ENCODE measurements around the gene KDM5C. TPM values are rescaled to one million over a fixed set of nuclear protein-coding genes. Genes with fewer than 3 reads are reported as not detected.
"Not testable (repeated sequence)": the region's sequence is repeated elsewhere in the genome, so short reads cannot be mapped to it uniquely, and the experiment has no call there.

The KDM5C gene
- polyA plus RNA-seq, 1 donor = 51.1 TPM

DNA sequence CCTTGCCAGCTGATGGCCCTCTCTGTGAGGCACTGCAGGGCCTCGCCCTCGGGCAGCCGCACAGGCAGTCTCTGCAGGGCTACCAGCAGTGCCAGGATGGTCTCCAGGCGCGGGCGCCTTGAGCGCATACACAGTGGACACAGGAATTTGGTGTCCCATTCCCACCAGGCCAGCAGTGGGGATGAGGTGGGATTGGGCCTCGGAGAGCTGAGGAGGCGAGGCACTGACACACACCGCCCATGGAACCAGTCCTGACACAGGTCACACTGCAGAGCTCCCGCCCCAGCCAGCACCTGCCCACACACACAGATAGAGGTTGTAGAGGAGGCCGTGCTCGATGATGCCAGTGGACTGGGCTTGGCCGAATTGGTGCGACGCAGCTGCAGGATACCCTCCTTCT is 30.7 kb downstream of the KDM5C start:
- Histone ChIP-seq H3K27me3 (ENCODE audit: control insufficient read depth, insufficient read depth, low read length) (no peaks in the 10 kb centered on the region), H3K4me1 (ENCODE audit: control insufficient read depth, insufficient read depth, low read length) (no peaks in the 10 kb centered on the region), H3K4me3 (ENCODE audit: low read length) (no peak overlapping the region), H3K36me3 (ENCODE audit: control insufficient read depth, insufficient read depth, low read length) (peaks cover 59% of the 10 kb centered on the region), H3K27ac (ENCODE audit: low read length) (no peak overlapping the region), H3K9me3 (ENCODE audit: control insufficient read depth, low read depth, low read length) (no peaks in the 10 kb centered on the region)
- no CpG with 5 or more reads among the region's 16 CpGs for WGBS (ENCODE audit: insufficient coverage, low lambda C conversion rate)
- no peak for DNase-seq

GRCh38 chrX:53193093-53193492 is 31.9 kb downstream of the KDM5C start:
- peaks cover 47% of the 10 kb centered on the region for H3K36me3 ChIP-seq (ENCODE audit: control insufficient read depth, insufficient read depth, low read length)

DNA sequence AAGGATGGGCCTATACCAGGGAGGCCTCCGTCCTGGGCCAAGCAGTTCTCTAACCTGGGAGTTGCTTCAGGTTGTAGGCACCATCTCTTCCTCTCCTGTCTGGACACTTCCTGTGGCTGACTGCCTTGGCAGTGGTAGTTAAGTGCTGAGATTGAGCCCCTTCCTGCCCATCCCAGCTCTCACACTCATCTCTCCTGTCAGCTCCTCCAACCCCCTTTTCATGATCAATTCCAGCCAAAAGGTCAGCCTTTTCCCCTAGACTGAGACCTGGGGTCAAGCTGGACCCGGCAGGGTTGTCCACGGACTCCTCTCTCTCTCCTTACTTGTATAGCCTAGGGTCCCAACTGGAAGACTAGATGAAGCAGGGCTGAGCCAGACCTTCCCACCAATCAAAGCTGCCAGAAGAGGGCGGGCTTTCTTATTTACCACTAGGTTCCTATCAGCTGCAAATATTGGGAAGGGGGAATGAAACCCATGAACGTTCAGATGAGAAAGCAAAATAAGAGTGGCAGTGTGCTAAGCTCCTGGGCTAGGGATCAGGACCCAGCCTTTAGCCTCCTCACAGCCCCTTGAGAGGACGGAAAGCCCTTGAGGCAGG is 34.5 kb downstream of the KDM5C start:
- Histone ChIP-seq H3K4me1 (ENCODE audit: control insufficient read depth, insufficient read depth, low read length) (no peaks in the 10 kb centered on the region), H3K27ac (ENCODE audit: low read length) (no peak overlapping the region), H3K4me3 (ENCODE audit: low read length) (no peak overlapping the region), H3K36me3 (ENCODE audit: control insufficient read depth, insufficient read depth, low read length) (peaks cover 23% of the 10 kb centered on the region), H3K27me3 (ENCODE audit: control insufficient read depth, insufficient read depth, low read length) (no peaks in the 10 kb centered on the region), H3K9me3 (ENCODE audit: control insufficient read depth, low read depth, low read length) (no peaks in the 10 kb centered on the region)
- peak in 1 of 2 donors; percentile 3 for DNase-seq
- WGBS (ENCODE audit: insufficient coverage, low lambda C conversion rate) = no CpG with 5 or more reads among the region's 6 CpGs

More at GRCh38 chrX:53193093-53193492, 31.9 kb downstream of the KDM5C start:
- Histone ChIP-seq H3K4me3 (ENCODE audit: low read length) (no peak overlapping the region), H3K27me3 (ENCODE audit: control insufficient read depth, insufficient read depth, low read length) (no peaks in the 10 kb centered on the region), H3K27ac (ENCODE audit: low read length) (no peak overlapping the region), H3K9me3 (ENCODE audit: control insufficient read depth, low read depth, low read length) (no peaks in the 10 kb centered on the region), H3K4me1 (ENCODE audit: control insufficient read depth, insufficient read depth, low read length) (no peaks in the 10 kb centered on the region)
- WGBS (ENCODE audit: insufficient coverage, low lambda C conversion rate) = no CpG with 5 or more reads among the region's 16 CpGs
- DNase-seq = no peak

DNA sequence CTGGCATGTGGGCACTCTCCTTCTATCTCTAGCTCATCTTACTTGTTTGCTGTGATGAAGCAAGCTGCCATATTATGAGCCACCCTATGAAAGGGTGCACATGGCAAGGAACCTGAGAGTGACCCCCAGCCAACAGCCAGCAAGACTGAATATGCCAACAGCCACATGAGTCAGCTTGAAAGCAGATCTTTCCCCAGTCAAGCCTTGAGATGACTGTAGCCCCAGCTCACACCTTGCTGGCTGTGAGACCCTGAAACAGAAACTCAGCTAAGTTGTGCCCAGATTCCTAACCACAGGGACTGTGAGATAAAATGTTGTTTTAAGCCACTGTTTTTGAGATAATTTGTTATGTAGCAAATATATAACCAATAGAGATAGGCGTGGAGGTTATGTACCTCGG is 36.2 kb downstream of the KDM5C start:
- Histone ChIP-seq H3K27ac (ENCODE audit: low read length) (no peak overlapping the region), H3K36me3 (ENCODE audit: control insufficient read depth, insufficient read depth, low read length) (peaks cover 8% of the 10 kb centered on the region), H3K9me3 (ENCODE audit: control insufficient read depth, low read depth, low read length) (no peaks in the 10 kb centered on the region), H3K4me3 (ENCODE audit: low read length) (no peak overlapping the region), H3K4me1 (ENCODE audit: control insufficient read depth, insufficient read depth, low read length) (no peaks in the 10 kb centered on the region), H3K27me3 (ENCODE audit: control insufficient read depth, insufficient read depth, low read length) (no peaks in the 10 kb centered on the region)
- whole genome bisulfite sequencing (ENCODE audit: insufficient coverage, low lambda C conversion rate) = no CpG with 5 or more reads among the region's 2 CpGs
- DNase-seq = no peak

DNA sequence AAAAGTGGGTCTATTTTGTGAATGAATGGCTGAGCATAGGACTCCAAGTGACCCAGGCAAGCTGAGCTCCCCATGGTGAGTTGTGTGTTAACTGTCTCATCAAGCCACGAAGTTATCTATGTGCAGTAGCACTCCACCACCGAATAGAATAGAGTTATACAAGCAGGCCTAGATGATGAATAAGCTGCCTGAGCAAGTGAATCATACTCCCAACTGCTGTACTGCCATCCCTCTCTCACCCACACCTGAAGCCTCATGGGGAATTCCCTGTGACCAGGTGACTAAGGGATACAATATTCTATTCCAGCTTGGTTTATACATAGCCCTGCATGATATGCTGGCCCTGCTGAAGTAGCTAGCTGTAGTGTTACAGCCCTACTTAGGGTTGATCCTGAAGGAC is 38.7 kb downstream of the KDM5C start:
- H3K4me3 ChIP-seq (ENCODE audit: low read length) = no peak overlapping the region
- no peak for DNase-seq
- no peaks in the 10 kb centered on the region for H3K36me3 ChIP-seq (ENCODE audit: control insufficient read depth, insufficient read depth, low read length)
- H3K27me3 ChIP-seq (ENCODE audit: control insufficient read depth, insufficient read depth, low read length) = no peaks in the 10 kb centered on the region
- no peak overlapping the region for H3K27ac ChIP-seq (ENCODE audit: low read length)
- H3K4me1 ChIP-seq (ENCODE audit: control insufficient read depth, insufficient read depth, low read length) = no peaks in the 10 kb centered on the region
- no CpG with 5 or more reads among the region's 2 CpGs for WGBS (ENCODE audit: insufficient coverage, low lambda C conversion rate)
- no peaks in the 10 kb centered on the region for H3K9me3 ChIP-seq (ENCODE audit: control insufficient read depth, low read depth, low read length)

GRCh38 chrX:53184836-53185235 is 40.2 kb downstream of the KDM5C start:
- Histone ChIP-seq H3K4me3 (ENCODE audit: low read length) (no peak overlapping the region), H3K27ac (ENCODE audit: low read length) (no peak overlapping the region), H3K36me3 (ENCODE audit: control insufficient read depth, insufficient read depth, low read length) (no peaks in the 10 kb centered on the region), H3K27me3 (ENCODE audit: control insufficient read depth, insufficient read depth, low read length) (no peaks in the 10 kb centered on the region), H3K4me1 (ENCODE audit: control insufficient read depth, insufficient read depth, low read length) (no peaks in the 10 kb centered on the region), H3K9me3 (ENCODE audit: control insufficient read depth, low read depth, low read length) (no peaks in the 10 kb centered on the region)
- no CpG with 5 or more reads among the region's 2 CpGs for WGBS (ENCODE audit: insufficient coverage, low lambda C conversion rate)
- DNase-seq = no peak

- no peak for DNase-seq
- H3K9me3 ChIP-seq (ENCODE audit: control insufficient read depth, low read depth, low read length) = no peaks in the 10 kb centered on the region
- H3K4me3 ChIP-seq (ENCODE audit: low read length) = no peak overlapping the region
- no CpG with 5 or more reads among the region's 7 CpGs for WGBS (ENCODE audit: insufficient coverage, low lambda C conversion rate)
- H3K4me1 ChIP-seq (ENCODE audit: control insufficient read depth, insufficient read depth, low read length) = no peaks in the 10 kb centered on the region
- H3K36me3 ChIP-seq (ENCODE audit: control insufficient read depth, insufficient read depth, low read length) = no peaks in the 10 kb centered on the region
- no peak overlapping the region for H3K27ac ChIP-seq (ENCODE audit: low read length)
- H3K27me3 ChIP-seq (ENCODE audit: control insufficient read depth, insufficient read depth, low read length) = no peaks in the 10 kb centered on the region
Measured at GRCh38 chrX:53171356-53171755, 53.7 kb downstream of the KDM5C start.

GRCh38 chrX:53166103-53166502 is 58.9 kb downstream of the KDM5C start:
- Histone ChIP-seq H3K36me3 (ENCODE audit: control insufficient read depth, insufficient read depth, low read length) (no peaks in the 10 kb centered on the region), H3K4me1 (ENCODE audit: control insufficient read depth, insufficient read depth, low read length) (no peaks in the 10 kb centered on the region), H3K4me3 (ENCODE audit: low read length) (no peak overlapping the region), H3K27me3 (ENCODE audit: control insufficient read depth, insufficient read depth, low read length) (no peaks in the 10 kb centered on the region), H3K27ac (ENCODE audit: low read length) (no peak overlapping the region), H3K9me3 (ENCODE audit: control insufficient read depth, low read depth, low read length) (no peaks in the 10 kb centered on the region)
- WGBS (ENCODE audit: insufficient coverage, low lambda C conversion rate) = no CpG with 5 or more reads among the region's 3 CpGs
- DNase-seq = no peak

GRCh38 chrX:53164566-53164965 is 60.4 kb downstream of the KDM5C start:
- WGBS (ENCODE audit: insufficient coverage, low lambda C conversion rate) = no CpG with 5 or more reads among the region's 6 CpGs
- not testable (repeated sequence) for H3K4me3 ChIP-seq (ENCODE audit: low read length); H3K36me3 ChIP-seq (ENCODE audit: control insufficient read depth, insufficient read depth, low read length); DNase-seq; H3K27me3 ChIP-seq (ENCODE audit: control insufficient read depth, insufficient read depth, low read length); H3K4me1 ChIP-seq (ENCODE audit: control insufficient read depth, insufficient read depth, low read length); H3K27ac ChIP-seq (ENCODE audit: low read length); H3K9me3 ChIP-seq (ENCODE audit: control insufficient read depth, low read depth, low read length)

- Histone ChIP-seq H3K27me3 (ENCODE audit: control insufficient read depth, insufficient read depth, low read length) (no peaks in the 10 kb centered on the region), H3K27ac (ENCODE audit: low read length) (no peak overlapping the region), H3K9me3 (ENCODE audit: control insufficient read depth, low read depth, low read length) (no peaks in the 10 kb centered on the region), H3K4me3 (ENCODE audit: low read length) (no peak overlapping the region), H3K4me1 (ENCODE audit: control insufficient read depth, insufficient read depth, low read length) (peaks cover 3% of the 10 kb centered on the region), H3K36me3 (ENCODE audit: control insufficient read depth, insufficient read depth, low read length) (no peaks in the 10 kb centered on the region)
- WGBS (ENCODE audit: insufficient coverage, low lambda C conversion rate) = no CpG with 5 or more reads among the region's 7 CpGs
- DNase-seq = no peak
Measured at GRCh38 chrX:53163436-53163835, 61.6 kb downstream of the KDM5C start.

- H3K36me3 ChIP-seq (ENCODE audit: control insufficient read depth, insufficient read depth, low read length) = no peaks in the 10 kb centered on the region
- H3K27ac ChIP-seq (ENCODE audit: low read length) = no peak overlapping the region
- no peak overlapping the region for H3K4me3 ChIP-seq (ENCODE audit: low read length)
- DNase-seq = peak; percentile 9 to 49
- no CpG with 5 or more reads among the region's 6 CpGs for WGBS (ENCODE audit: insufficient coverage, low lambda C conversion rate)
- H3K9me3 ChIP-seq (ENCODE audit: control insufficient read depth, low read depth, low read length) = no peaks in the 10 kb centered on the region
- H3K4me1 ChIP-seq (ENCODE audit: control insufficient read depth, insufficient read depth, low read length) = peaks cover 3% of the 10 kb centered on the region
- no peaks in the 10 kb centered on the region for H3K27me3 ChIP-seq (ENCODE audit: control insufficient read depth, insufficient read depth, low read length)
Measured at GRCh38 chrX:53160297-53160983, 64.6 kb downstream of the KDM5C start.

Measured in large intestine (tissue), 3 donors.